ENCODE data around the gene GARNL3. TPM values are rescaled to one million over a fixed set of nuclear protein-coding genes. Genes with fewer than 3 reads are reported as not detected.
A peak's percentile ranks its signal among the peaks of the same experiment; 100 is the strongest.

GARNL3 gene
- total RNA-seq, 1 experiment from 2014 or later = 15.5 TPM

- H3K4me1 ChIP-seq (ENCODE audit: insufficient read depth, low read length) = peaks cover 6% of the 10 kb centered on the region; the same call in 1 of the 2 replicates
- no TSS peak for BruUV-seq (replicated peaks)
- H4K20me1 ChIP-seq (ENCODE audit: low read length) = no peaks in the 10 kb centered on the region
- H3K79me2 ChIP-seq (ENCODE audit: low read length) = no peaks in the 10 kb centered on the region
- no peaks in the 10 kb centered on the region for H3K9me3 ChIP-seq (ENCODE audit: low read length)
- H3K36me3 ChIP-seq (ENCODE audit: low read depth, low read length) = no peaks in the 10 kb centered on the region
- no peaks in the 10 kb centered on the region for H3K9me2 ChIP-seq (replicated peaks; ENCODE audit: low read length)
- TF ChIP-seq EZH2 (IDR thresholded peaks at IDR 0.05; ENCODE audit: low read length, unreplicated experiment) (no peak), CTCF (conservative IDR thresholded peaks at IDR 0.05; ENCODE audit: low read depth, low read length) (no peak), EZH2phosphoT487 (IDR thresholded peaks at IDR 0.05; ENCODE audit: borderline replicate concordance, low read length) (no peak)
- no peak overlapping the region for H3K9ac ChIP-seq (ENCODE audit: low read length)
- H3F3A ChIP-seq (ENCODE audit: low read length, unreplicated experiment) = no peaks in the 10 kb centered on the region
- intact Hi-C loops (cut with micrococcal nuclease) = loop anchor here (5.0 kb wide), 1 partner anchor 171 kb away; the partner anchor contains the start of gene SLC2A8
- H3K4me2 ChIP-seq (ENCODE audit: low read length) = peak overlapping the region; percentile 89
- no peaks in the 10 kb centered on the region for H3K27me3 ChIP-seq (ENCODE audit: low read length)
- H3K4me3 ChIP-seq (ENCODE audit: low read length) = peak overlapping the region; percentile 75
- DNase-seq (peak; percentile 22), ATAC-seq (peak; percentile 23; the same call in 1 of the 2 replicates)
- H2AFZ ChIP-seq (ENCODE audit: low read length) = 0 out of 2 replicates have a peak overlapping the region, but pooled peaks have one; percentile 48
- H3K27ac ChIP-seq (ENCODE audit: low read length) = no peak overlapping the region
- ChIA-PET POLR2A (ENCODE audit: unreplicated experiment) (no interaction called here), CTCF (no interaction called here)
Measured at GRCh38 chr9:127225801-127226625, 38.6 kb upstream of the GARNL3 start.

- H3K79me2 ChIP-seq (ENCODE audit: low read length) = no peaks in the 10 kb centered on the region
- H3K27me3 ChIP-seq (ENCODE audit: low read length) = no peaks in the 10 kb centered on the region
- intact Hi-C loops (cut with micrococcal nuclease) = loop anchor here (5.0 kb wide), 1 partner anchor 167 kb away; the partner anchor contains the start of gene SLC2A8
- no peak for ATAC-seq
- no peaks in the 10 kb centered on the region for H3F3A ChIP-seq (ENCODE audit: low read length, unreplicated experiment)
- no peak overlapping the region for H3K4me2 ChIP-seq (ENCODE audit: low read length)
- H3K9me3 ChIP-seq (ENCODE audit: low read length) = no peaks in the 10 kb centered on the region
- ChIA-PET CTCF (no interaction called here), POLR2A (ENCODE audit: unreplicated experiment) (no interaction called here)
- H3K9me2 ChIP-seq (replicated peaks; ENCODE audit: low read length) = no peaks in the 10 kb centered on the region
- H2AFZ ChIP-seq (ENCODE audit: low read length) = no peak overlapping the region
- H3K4me3 ChIP-seq (ENCODE audit: low read length) = no peak overlapping the region
- no peaks in the 10 kb centered on the region for H3K36me3 ChIP-seq (ENCODE audit: low read depth, low read length)
- H3K27ac ChIP-seq (ENCODE audit: low read length) = no peak overlapping the region
- no peak overlapping the region for H3K9ac ChIP-seq (ENCODE audit: low read length)
- no TSS peak for BruUV-seq (replicated peaks)
- TF ChIP-seq CTCF (conservative IDR thresholded peaks at IDR 0.05; ENCODE audit: low read depth, low read length) (no peak), EZH2 (IDR thresholded peaks at IDR 0.05; ENCODE audit: low read length, unreplicated experiment) (no peak), EZH2phosphoT487 (IDR thresholded peaks at IDR 0.05; ENCODE audit: borderline replicate concordance, low read length) (no peak)
- no peaks in the 10 kb centered on the region for H4K20me1 ChIP-seq (ENCODE audit: low read length)
- H3K4me1 ChIP-seq (ENCODE audit: insufficient read depth, low read length) = peaks cover 6% of the 10 kb centered on the region; the same call in 1 of the 2 replicates
- DNase-seq = no peak
Measured at GRCh38 chr9:127229691-127230417, 34.7 kb upstream of the GARNL3 start.

Data from PC-3 (cell line).